Transverse colon (tissue), 4 donors: Measurements from ENCODE around the gene SLC25A43.

ENCODE experiments used
- CTCF ChIP-seq, 5 experiments: fragments of 200-600 bp in 3 of 5; fragments of 450-650 bp in 2 of 5; sonication (generic) in 3 of 5; IDR thresholded peaks; 1 replicate in 2 of 5; 2 replicates in 3 of 5; pipeline ENCODE4 v1.5.1; 2016 to 2017; ENCODE audit warnings: antibody characterized with exemption in 5 of 5, inconsistent platforms in 3 of 5, mild to moderate bottlenecking in 2 of 5, moderate library complexity in 1 of 5
- POLR2A ChIP-seq: fragments of 450-650 bp; IDR thresholded peaks from one replicate; pipeline ENCODE4 v1.6.1; 2016; ENCODE audit warnings: antibody characterized with exemption, mild to moderate bottlenecking, moderate library complexity
- POLR2AphosphoS5 ChIP-seq, 3 donors: sonication (generic); formaldehyde crosslinking; IDR thresholded peaks; one replicate each; pipeline ENCODE4 v1.6.1; 2016; ENCODE audit warnings: antibody characterized with exemption in 3 of 3

DNA sequence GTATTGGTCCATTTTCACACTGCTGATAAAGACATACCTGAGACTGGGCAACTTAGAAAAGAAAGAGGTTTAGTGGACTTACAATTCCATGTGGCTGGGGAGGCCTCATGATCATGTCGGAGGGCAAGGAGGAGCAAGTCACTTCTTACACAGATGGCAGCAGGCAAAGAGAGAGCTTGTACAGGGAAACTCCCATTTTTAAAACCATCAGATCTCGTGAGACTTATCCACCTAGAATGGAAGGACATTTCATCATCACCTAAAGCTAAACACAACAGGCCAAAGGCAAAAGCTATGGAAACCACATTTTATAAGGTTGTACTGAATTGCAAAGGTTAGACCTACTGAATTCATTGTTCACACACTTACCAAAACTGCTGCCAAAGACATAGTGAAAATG, 6.0 kb upstream of the SLC25A43 start:
- TF ChIP-seq POLR2A (no peak), CTCF (IDR thresholded peaks at IDR 0.05) (no peak), POLR2AphosphoS5 (IDR thresholded peaks at IDR 0.05) (no peak)
